Measurements from ENCODE around the gene DENND5B.
A peak's percentile ranks its signal among the peaks of the same experiment; 100 is the strongest.
"Not testable (repeated sequence)": the region's sequence is repeated elsewhere in the genome, so short reads cannot be mapped to it uniquely, and the experiment has no call there.

The DENND5B gene

GRCh38 chr12:31375422-31375821 lies 215.5 kb downstream of the DENND5B start:
- H3K4me3 ChIP-seq (ENCODE audit: low read depth, low read length); POLR2A ChIA-PET; H3K4me1 ChIP-seq (ENCODE audit: control insufficient read depth, insufficient read depth, low read length); H3K9me3 ChIP-seq (ENCODE audit: control insufficient read depth, insufficient read depth, low read depth, low read length); H3K27ac ChIP-seq (ENCODE audit: extremely low read depth, low read depth, low read length); H3K36me3 ChIP-seq (ENCODE audit: control insufficient read depth in 2 of 2, insufficient read depth in 1 of 2, low read length in 2 of 2); CTCF ChIA-PET: not testable (repeated sequence)

- H3K27ac ChIP-seq (ENCODE audit: extremely low read depth, low read depth, low read length) = peak overlapping the region; percentile 89
- H3K4me1 ChIP-seq (ENCODE audit: control insufficient read depth, insufficient read depth, low read length) = peaks cover 21% of the 10 kb centered on the region
- CTCF ChIA-PET = interaction anchor here (1.1 to 1.8 kb wide), 3 partner anchors 10 to 99 kb away, joined by 3 to 5 read pairs (median 5); no protein-coding TSS in a partner anchor
- POLR2A ChIA-PET = interaction anchor here (0.7 to 1.2 kb wide), 2 partner anchors 9 to 45 kb away, joined by 3 to 4 read pairs; partner anchors contain the start of gene SINHCAF
- no peak overlapping the region for H3K4me3 ChIP-seq (ENCODE audit: low read depth, low read length)
- no peaks in the 10 kb centered on the region for H3K36me3 ChIP-seq (ENCODE audit: control insufficient read depth in 2 of 2, insufficient read depth in 1 of 2, low read length in 2 of 2)
- TF ChIP-seq EGR2 (tag by site-specific recombination; IDR thresholded peaks at IDR 0.05; ENCODE audit: low read depth) = peak; percentile 22; the same call in 1 of the 2 replicates
- TF ChIP-seq ZBTB48 (tag by site-specific recombination; IDR thresholded peaks at IDR 0.05) = no peak
- TF ChIP-seq ZNF398 (tag by site-specific recombination; IDR thresholded peaks at IDR 0.05) = 0 out of 2 replicates have a peak, but pooled peaks have one; percentile 9
- peak; percentile 55 for TF ChIP-seq ZFHX2 (tag by site-specific recombination; conservative IDR thresholded peaks at IDR 0.05)
- H3K9me3 ChIP-seq (ENCODE audit: control insufficient read depth, insufficient read depth, low read depth, low read length) = no peaks in the 10 kb centered on the region
Observed at GRCh38 chr12:31371256-31371620, 219.7 kb downstream of the DENND5B start.

GRCh38 chr12:31370531-31371255 lies 220.2 kb downstream of the DENND5B start:
- H3K27ac ChIP-seq (ENCODE audit: extremely low read depth, low read depth, low read length) = peak overlapping the region; percentile 89
- CTCF ChIA-PET = interaction anchor here (1.1 to 1.8 kb wide), 3 partner anchors 11 to 99 kb away, joined by 3 to 5 read pairs (median 5); no protein-coding TSS in a partner anchor
- H3K36me3 ChIP-seq (ENCODE audit: control insufficient read depth in 2 of 2, insufficient read depth in 1 of 2, low read length in 2 of 2) = no peaks in the 10 kb centered on the region
- H3K4me1 ChIP-seq (ENCODE audit: control insufficient read depth, insufficient read depth, low read length) = peaks cover 21% of the 10 kb centered on the region
- H3K9me3 ChIP-seq (ENCODE audit: control insufficient read depth, insufficient read depth, low read depth, low read length) = no peaks in the 10 kb centered on the region
- POLR2A ChIA-PET = interaction anchor here (0.7 to 1.2 kb wide), 2 partner anchors 9 to 45 kb away, joined by 3 to 4 read pairs; partner anchors contain the start of gene SINHCAF
- H3K4me3 ChIP-seq (ENCODE audit: low read depth, low read length) = peak overlapping the region; percentile 0; the same call in 1 of the 2 replicates
- TF ChIP-seq ZNF335 (tag by site-specific recombination; conservative IDR thresholded peaks at IDR 0.05) (peak; percentile 10; the same call in 1 of the 2 replicates), PATZ1 (tag by site-specific recombination; IDR thresholded peaks at IDR 0.05) (no peak), ZNF707 (tag by site-specific recombination; IDR thresholded peaks at IDR 0.05) (no peak), IKZF3 (tag by site-specific recombination; IDR thresholded peaks at IDR 0.05) (peak; percentile 54), ZNF548 (tag by site-specific recombination; IDR thresholded peaks at IDR 0.05) (no peak), ZNF280D (tag by site-specific recombination; IDR thresholded peaks at IDR 0.05) (no peak), ZBTB17 (tag by site-specific recombination; IDR thresholded peaks at IDR 0.05) (peak; percentile 74), ZNF280C (tag by site-specific recombination; IDR thresholded peaks at IDR 0.05) (no peak), ZNF501 (tag by site-specific recombination; IDR thresholded peaks at IDR 0.05) (no peak), ZBTB48 (tag by site-specific recombination; IDR thresholded peaks at IDR 0.05) (no peak), ZNF248 (tag by site-specific recombination; IDR thresholded peaks at IDR 0.05) (no peak), ZSCAN16 (tag by site-specific recombination; IDR thresholded peaks at IDR 0.05) (no peak), ZNF2 (tag by site-specific recombination; IDR thresholded peaks at IDR 0.05) (no peak), HOXD13 (CRISPR knock-in tag; IDR thresholded peaks at IDR 0.05; ENCODE audit: borderline replicate concordance) (no peak), ZNF639 (tag by site-specific recombination; IDR thresholded peaks at IDR 0.05) (no peak), SCRT1 (tag by site-specific recombination; IDR thresholded peaks at IDR 0.05; ENCODE audit: borderline replicate concordance) (0 out of 2 replicates have a peak, but pooled peaks have one; percentile 51)

All from HEK293 (cell line).